Skeletal muscle cell (primary cell): ENCODE data around the gene SLC6A20.

ENCODE experiments used
- DNase-seq: peaks from one replicate; pipeline ENCODE4 v3.0.0-alpha.2; 2010; ENCODE audit warnings: low read depth
- H3K4me3 ChIP-seq: 2 replicates; pipeline ENCODE4 v1.5.1; 2011; ENCODE audit warnings: low read depth, mild to moderate bottlenecking, control low read depth, low read length, moderate library complexity

Gene SLC6A20, protein sequence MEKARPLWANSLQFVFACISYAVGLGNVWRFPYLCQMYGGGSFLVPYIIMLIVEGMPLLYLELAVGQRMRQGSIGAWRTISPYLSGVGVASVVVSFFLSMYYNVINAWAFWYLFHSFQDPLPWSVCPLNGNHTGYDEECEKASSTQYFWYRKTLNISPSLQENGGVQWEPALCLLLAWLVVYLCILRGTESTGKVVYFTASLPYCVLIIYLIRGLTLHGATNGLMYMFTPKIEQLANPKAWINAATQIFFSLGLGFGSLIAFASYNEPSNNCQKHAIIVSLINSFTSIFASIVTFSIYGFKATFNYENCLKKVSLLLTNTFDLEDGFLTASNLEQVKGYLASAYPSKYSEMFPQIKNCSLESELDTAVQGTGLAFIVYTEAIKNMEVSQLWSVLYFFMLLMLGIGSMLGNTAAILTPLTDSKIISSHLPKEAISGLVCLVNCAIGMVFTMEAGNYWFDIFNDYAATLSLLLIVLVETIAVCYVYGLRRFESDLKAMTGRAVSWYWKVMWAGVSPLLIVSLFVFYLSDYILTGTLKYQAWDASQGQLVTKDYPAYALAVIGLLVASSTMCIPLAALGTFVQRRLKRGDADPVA

DNA sequence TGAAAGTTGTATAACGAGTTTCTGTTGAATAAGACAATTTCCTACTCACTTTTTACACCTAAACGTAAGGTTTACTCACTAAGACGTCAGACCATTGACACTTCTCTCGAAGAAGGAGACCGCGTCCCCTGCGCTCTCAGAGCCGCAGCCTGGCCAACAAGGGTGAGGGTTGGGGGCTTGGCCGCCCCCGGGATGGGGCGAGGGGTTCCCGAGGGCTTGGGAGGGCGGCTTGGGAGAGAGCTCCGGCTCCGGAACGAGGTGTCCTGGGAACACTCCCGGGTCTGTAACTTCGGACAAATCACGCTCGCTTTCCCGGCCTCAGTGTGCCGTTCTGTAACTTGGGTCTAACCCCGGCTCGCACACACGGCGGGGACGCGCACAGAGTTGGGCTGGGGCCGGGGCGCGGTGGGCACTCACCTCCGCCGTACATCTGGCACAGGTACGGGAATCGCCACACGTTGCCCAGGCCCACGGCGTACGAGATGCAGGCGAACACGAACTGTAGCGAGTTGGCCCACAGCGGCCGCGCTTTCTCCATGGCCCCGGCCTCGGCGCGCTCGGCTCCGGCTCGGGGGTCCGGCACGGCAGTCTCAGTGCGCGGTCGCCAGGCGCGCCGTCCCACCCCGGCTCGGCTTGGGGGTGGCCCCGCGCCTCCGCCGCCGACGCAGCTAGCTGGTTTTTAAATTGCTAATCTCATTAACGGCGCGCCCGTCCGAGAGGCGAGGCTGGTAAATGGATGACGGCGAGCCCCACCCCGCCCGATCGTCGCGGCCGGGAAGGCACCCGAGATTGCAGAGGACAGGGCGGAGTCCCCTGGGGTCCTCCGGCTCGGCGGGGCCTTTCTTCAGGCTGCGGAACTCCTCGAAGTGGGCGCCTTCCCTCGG, at the start of gene SLC6A20:
Gene SLC6A20 (minus strand): TSS at position 655 of the 884 bp plus-strand sequence. CDS start 117 bp downstream, at position 538.
- DNase-seq, result no peak
- peak within 1 kb of the TSS; percentile 32 for H3K4me3 ChIP-seq

DNA sequence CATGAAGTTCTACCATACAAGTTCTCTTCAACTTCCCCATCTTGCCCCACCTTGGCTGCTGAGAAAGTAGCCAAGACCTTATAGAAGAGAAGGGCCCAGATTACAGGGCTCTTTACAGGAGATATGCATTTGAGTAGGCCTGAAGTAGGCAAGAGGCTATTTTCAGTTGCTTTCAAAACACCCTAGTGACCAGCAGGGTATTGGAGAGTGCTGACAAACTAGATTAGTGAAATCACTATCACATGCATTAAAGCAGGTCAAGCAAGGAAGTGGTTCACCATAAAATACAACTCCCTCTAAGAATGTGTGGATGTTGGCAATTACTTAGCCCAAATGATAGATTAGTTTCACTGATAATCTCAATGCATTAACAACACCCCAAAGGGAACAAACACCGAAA, 48.3 kb upstream of the SLC6A20 start:
- DNase-seq, result no peak
- H3K4me3 ChIP-seq, result no peak overlapping the region

DNA sequence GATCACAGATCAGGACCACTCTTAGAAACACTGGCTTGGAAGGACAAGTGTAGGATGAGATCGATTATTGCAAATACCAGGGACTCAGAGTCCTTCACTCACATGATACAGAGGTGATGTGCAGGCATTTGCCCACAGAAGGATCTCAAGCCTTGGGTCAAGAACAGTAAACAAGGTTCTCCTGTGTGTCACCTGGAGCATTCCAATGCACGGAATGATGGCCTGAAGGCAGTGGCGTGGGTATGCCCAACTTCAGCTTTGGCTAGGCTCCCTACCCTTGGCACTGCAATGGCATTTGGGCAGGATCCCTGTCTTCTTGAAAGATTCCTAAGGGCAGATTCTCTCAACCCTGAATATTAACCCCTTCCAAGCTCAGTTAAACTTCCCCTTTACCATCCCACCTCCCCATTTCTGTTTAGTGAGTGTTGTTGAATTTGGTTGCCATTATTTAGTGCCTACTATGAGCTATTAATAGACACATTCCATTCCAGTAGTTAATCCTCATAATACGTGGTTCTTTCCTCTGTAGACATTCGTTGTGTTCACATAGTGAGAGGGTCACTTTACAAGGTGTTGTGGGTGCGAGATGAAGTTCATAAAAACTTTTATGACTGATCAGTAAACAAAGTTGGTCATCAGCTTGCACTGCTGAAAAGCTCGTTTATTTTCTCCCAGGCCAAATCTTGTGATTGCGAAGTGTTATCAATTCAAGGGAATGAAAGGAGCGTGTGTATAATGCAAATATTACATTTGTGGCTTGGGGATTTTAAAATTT, 46.7 kb upstream of the SLC6A20 start:
- DNase-seq, result no peak
- no peak overlapping the region for H3K4me3 ChIP-seq

DNA sequence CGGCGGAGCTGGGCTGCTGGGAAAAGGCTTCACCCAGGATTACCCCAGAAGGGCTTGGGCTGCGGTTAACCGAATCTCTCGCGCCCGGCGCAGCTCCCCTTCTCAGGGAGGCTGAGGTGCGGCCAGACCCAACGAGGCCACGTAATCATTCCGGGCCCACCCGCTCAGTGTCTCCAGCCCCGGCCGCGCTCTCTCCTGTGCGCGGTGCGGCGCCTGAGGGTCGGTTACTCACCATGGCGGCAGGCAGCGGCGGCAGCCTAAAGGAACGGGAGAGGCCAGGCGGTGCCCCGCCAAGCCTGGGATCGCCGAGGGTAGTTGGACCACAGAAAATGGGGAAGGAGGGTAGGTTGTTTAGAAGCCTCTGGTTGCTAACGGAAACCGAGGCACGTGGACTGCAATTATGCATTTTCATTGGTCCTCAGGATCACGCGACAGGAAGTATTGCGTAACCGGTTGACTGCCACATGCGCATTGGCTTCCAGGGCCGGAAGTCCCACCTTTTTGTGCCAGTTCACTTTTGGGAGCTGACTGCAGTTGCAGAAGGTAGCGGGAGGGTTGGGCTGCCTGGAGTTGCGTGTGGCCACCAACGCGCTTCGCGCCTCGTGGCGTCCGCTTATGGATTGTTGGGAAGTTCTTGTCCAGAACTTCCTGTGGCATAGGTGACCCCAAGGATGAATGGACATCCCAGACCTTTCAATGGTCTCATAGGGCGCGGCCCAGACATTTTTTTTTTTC, 45.6 kb upstream of the SLC6A20 start, which contains the start of gene LZTFL1:
Gene LZTFL1 (minus strand): TSS at position 363 of the 735 bp plus-strand sequence. CDS start 128 bp downstream, at position 235.
- peak; percentile 90 for DNase-seq
- H3K4me3 ChIP-seq, result peak within 1 kb of the TSS; percentile 95

DNA sequence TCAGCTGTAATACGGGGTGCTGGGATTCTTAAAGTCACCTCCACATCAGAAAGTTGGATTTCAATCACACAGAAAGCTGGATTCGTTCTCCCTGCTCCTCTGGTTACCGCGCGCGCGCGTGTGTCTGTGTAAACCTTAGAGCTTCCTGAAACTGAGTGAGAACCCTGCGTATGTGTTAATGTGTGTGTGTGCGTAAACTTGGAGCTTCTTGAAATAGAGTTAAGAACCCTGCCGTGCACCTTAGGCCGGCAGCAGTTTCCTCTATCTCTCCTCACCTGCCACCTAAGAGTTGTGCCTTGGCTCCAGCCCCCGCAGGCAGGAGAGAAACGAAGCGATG, 45.1 kb upstream of the SLC6A20 start:
- H3K4me3 ChIP-seq, result peak overlapping the region; percentile 95
- no peak for DNase-seq

DNA sequence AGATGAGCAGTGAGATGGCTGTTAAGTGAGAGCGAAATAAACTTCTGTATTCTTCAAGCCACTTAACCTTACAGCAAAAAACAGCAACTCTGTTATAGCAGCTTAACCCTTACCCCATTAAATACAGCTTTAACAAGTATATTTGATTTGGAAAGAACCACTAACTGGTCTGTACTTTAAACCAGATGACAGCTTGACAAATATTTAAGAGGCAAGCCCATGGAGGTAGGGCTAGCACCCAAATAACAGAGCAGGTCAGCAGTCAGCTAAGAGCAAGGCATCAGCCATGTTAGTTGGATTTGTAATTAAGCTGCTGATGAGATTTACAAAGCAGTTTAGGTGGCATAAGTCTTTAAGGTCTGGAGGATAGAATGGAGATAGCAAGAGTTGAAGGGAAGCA, 42.1 kb upstream of the SLC6A20 start:
- H3K4me3 ChIP-seq, result no peak overlapping the region

DNA sequence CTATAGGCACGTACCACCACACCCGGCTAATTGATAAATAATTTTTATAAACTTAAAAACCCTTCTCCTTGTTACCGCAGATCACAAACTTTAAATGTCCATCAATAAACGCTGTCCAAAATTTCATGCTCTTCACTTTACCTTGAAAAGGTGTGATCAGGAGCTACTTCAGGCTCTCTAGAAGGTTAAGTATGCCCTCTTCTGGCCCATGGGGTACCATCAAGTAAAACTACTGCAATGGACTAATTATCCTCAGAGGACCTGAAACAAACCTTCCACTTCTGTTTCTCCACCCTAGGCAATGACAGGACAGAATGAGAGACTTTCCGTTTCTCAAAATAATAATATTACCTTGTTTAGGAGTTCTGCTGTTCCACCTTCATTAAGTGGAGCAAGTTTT, 36.4 kb upstream of the SLC6A20 start:
- H3K4me3 ChIP-seq, result no peak overlapping the region
- DNase-seq, result no peak

More for the DNA sequence above, 42.1 kb upstream of the SLC6A20 start:
- no peak for DNase-seq

DNA sequence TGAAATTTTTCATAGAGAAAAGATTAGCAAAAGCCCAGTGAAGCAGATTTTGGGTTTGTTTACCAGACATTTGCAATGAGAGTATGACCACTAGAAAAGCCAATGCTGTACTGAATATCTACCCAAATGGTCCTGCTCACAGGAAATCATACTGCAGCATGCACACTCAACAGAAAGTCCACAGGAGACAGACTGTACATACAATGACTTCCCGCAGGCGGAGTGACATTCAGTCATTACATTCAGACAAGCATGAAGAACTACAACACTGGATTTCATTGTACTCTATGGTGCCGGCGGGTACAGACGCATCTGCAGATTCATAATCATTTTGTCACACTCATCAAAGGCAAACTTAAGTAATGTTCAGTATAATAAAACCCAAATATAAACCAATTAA, 33.8 kb upstream of the SLC6A20 start:
- DNase-seq, result no peak
- no peak overlapping the region for H3K4me3 ChIP-seq

DNA sequence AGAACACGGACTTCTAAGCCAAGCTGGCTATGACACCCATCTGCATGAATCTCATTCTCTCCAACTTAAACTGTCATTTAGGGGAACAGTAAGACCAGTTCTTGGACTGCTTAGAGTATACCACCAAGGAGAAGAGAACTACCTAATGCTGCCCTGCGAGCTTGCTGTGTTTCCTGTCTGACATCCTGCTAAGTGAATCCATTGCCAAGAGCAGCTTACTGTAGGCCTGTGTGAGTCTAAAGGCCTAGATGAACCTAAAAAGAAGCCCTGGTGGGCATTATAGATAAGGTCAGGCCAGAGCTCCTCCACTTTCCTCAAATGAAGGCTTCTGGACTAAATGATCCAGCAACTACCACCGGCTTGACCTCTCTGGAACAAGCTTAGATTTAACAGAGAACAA, 30.6 kb upstream of the SLC6A20 start:
- no peak for DNase-seq
- no peak overlapping the region for H3K4me3 ChIP-seq

DNA sequence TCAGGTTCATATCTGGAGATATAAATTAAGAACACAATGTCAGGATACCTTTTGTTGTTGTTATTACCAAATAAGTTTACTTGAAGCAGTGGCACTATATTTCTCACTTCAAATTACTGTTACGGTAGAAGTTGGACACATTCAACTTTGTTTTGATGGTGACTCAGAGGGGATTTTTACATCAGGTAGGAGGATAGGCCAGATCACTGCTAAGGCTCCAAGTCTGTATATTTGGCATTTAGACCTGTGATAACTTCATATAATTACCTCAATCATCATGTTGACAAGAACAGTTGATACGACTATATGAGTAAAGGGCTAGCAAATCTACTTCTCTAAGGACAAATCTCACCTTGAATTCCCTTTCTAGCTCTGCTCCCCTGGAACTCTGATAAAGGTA, 30.0 kb upstream of the SLC6A20 start:
- DNase-seq, result no peak
- H3K4me3 ChIP-seq, result no peak overlapping the region

DNA sequence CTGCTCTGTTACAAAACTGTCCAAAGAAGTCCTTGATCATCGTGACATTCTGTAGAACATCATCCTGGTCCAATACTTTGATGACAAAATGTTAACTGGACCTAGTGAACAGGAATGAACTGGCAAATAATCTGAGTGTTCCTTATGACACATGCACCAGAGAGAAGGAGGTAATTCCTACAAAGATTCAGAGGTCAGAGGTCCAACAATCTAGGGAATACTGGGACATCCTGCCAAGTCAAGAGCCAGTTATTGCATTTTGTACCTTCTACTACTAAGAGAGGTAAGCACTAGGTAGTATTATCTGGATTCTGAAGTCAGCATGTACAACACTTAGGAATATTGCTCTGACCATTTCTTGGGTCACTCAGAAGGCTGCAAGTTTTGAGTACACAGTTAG, 24.8 kb upstream of the SLC6A20 start:
- H3K4me3 ChIP-seq, result no peak overlapping the region
- no peak for DNase-seq

DNA sequence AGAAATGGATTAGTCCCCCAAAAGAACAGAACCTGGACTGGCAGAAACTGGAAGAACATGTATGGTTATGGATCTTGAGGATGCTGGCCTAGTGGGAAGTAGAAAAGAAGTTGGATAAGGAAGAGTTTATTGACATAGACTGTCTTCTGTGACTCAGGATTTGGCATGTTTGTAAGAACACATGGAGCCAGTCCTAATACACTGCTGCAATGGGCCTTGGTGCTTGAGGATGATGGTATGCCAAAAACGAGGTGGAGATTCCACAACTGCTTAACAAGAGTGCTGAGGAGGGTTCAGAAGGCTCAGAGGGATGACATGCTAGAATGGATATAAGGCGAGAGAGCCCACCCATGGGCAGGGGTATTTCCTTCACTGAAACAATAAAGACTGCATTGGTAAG, 23.2 kb upstream of the SLC6A20 start:
- no peak for DNase-seq
- no peak overlapping the region for H3K4me3 ChIP-seq

DNA sequence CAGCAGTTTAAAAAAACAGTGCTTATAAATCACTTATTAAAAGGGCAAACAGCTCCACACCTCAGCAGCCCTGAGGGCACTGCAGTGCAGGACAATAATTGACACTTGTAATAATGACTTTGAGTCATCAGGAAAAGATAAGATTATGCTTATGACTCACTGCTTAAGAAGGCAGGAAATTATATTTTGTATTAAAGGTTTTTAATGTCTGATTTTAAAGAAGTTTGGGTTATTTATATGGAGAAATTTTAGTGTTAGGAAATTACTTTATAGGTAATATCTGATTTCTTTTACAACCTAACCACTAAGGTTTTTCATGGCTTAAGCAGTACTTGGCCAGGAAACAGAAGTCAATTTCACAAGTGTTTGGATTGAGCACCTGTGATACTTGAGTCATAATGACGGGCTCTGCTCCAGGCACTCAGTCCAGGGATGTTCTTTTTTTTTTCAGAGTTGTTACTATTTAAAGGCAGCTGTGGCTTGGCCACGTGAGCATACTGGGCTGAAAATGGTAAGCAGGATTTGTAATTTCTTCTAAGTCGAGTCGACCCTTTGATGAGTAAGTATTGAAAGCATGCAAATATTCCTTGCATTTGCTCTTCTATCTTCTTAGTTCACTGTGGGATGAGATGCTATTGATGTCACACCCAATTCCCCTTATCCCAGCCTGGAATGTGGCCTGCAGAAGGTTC, 21.6 kb upstream of the SLC6A20 start:
- H3K4me3 ChIP-seq, result no peak overlapping the region
- peak; percentile 92 for DNase-seq

DNA sequence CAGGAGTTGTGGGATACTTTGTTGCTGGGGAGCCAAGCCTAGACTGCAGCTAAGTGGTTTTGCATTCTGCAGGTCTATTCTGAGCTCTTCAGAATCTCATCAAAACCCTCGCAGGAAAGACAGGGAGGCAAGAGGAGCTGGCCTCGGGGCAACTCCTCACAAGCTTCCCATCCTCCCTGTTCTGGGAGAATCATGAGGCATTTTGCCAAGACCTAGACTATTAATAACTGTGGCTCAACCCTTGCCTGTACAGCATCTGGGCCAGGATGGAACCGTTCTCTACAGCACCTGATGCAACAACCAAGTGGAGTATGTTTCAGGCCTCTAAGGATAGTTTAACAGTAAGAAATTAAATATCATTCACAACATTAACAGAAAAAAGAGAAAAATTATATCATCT, 20.2 kb upstream of the SLC6A20 start:
- no peak for DNase-seq

DNA sequence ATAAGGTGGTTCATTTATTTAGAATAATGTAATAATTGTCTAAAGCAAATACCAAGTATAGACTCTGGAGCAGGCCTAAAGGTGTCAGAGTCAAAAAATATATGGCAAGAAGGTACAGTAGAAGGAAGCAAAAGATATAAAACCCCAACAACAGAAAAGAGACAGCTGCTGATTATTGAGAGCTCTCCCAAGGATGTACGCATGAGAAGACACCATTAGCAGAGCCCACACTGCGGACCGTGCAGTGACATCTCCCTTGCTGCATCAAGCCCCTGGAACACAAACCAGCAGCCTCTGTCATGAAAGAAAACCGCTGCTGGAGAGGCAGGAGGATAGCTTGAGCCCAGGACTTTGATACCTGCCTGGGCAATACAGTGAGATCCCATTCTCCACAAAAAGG, 18.0 kb upstream of the SLC6A20 start:
- no peak for DNase-seq
- H3K4me3 ChIP-seq, result no peak overlapping the region

More for the DNA sequence above, 20.2 kb upstream of the SLC6A20 start:
- H3K4me3 ChIP-seq, result no peak overlapping the region

DNA sequence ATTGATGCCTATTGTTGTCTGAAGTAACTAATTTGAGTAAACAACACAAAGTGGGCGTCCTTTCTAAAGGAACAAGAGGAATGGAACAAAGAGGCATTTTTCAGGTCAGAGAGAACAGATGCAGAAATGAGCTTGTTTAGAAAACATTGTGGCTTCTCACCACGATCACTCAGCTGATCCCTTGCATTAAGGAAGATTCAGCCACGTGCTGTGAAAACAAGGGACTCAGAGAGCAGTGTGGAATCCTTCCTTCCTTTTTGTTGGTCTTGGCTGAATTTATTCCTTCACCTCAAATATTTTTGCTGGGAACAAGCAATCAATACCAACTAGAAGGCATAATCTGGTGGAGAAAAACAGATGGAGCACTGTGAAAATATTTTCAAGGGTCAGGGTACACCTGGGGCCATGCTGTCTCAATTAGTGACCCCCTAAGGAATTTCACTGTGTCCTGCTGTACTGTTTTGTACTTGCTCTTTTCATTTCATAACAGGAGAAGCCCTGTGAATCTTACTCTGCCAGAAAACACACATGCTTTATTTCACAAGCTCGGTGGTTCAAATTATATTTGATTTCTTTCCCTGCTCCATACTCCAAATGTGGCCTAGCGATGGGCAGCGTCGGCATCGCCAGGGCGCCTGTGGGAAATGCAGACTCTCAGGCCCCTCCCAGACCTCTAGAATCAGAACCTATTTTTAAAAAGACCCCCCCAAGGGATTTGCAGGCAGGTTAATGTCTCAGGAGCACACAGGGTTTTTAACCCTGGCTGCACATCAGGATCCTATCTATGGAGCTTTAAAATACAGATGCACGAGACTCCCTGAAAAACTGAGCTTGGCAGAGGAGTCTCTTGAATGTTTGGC, 11.6 kb upstream of the SLC6A20 start:
- DNase-seq, result no peak
- no peak overlapping the region for H3K4me3 ChIP-seq

DNA sequence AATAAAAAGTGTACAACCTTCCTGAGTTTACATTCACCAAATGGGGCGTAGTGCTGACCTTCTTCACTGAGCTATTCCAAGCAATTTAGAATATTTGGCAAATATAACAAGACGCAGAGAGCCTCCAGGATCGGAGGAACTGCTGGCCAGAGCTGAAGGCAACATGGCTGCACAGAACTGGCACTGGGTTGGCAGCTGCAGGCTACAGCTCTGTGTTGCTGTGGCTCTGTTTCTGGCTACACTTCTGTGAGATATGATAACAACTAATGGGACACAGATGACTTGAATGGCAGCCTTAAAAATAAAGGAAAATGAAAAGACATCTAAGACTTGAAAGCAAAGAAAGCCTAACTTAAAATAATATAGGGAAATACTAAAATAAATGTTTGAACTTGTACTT, 10.8 kb upstream of the SLC6A20 start:
- DNase-seq, result no peak
- H3K4me3 ChIP-seq, result no peak overlapping the region
